ENCODE results near the gene ST6GALNAC6. TPM values are rescaled to one million over a fixed set of nuclear protein-coding genes. Genes with fewer than 3 reads are reported as not detected.

The ST6GALNAC6 gene
- total and polyA plus RNA-seq, 10 of the 15 experiments (the other 5 are each of a cell fraction or from before 2014, with no cell fraction given) = 0.40 to 27.0 (median 16.8) TPM

DNA sequence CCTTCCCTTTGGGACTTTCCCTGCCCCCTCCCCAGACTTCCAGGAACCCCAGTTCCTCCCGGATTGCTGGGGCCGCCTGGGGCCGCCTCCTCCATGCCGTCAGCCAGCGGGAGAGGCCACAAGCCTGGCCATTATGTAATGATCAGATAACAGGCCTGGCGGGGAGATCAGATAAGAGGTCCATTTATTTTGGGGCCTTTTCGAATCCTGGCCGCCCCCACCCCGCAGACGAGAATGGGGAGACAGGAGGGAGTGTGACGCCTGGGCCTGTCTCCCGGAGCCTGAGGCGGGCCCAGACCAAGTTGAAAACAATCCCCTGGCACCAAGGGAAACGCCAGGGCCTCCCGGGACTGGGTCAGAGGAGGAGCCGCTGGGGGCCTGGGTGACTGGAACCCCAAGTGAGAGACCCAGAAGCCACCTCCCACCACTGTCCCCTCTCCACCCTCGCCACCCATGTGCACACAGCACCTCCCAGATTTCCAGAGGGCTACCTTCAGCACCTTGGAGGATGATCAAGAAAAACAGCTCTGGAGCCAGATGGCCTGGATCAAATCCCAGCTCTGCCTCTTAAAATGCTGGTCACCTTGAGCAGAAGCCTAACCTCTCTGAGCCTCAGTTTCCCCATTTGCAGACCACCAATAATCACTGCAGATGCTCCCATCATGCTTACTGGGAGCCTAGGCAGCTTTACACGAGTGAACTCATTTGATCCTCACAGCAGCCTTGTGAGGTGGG, 52.8 kb downstream of the ST6GALNAC6 start:
- H3K79me2 ChIP-seq (ENCODE audit: control insufficient read depth, insufficient read depth, low read length) = no peaks in the 10 kb centered on the region
- H2AFZ ChIP-seq (ENCODE audit: control insufficient read depth, low read depth, low read length) = no peak overlapping the region
- ChIA-PET CTCF (no interaction called here), POLR2A (no interaction called here), RAD21 (ENCODE audit: unreplicated experiment) (no interaction called here), SMC1A (ENCODE audit: uncharacterized antibody, unreplicated experiment) (no interaction called here)
- no peak for FAIRE-seq
- H3K4me3 ChIP-seq = no peak overlapping the region
- H3K27me3 ChIP-seq (replicated peaks in 1 of 2; ENCODE audit: control insufficient read depth in 2 of 2, insufficient read depth in 2 of 2, low read length in 1 of 2) = no peaks in the 10 kb centered on the region
- BruUV-seq (replicated peaks) = no TSS peak
- 48% methylated on average over 18 of the region's 18 CpGs for WGBS (ENCODE audit: insufficient coverage, insufficient replicate concordance, low lambda C conversion rate, missing lambda C conversion rate)
- DNase-seq (ENCODE audit: low read depth, low spot score) = no peak
- ATAC-seq = no peak
- in situ Hi-C loops (cut with MboI) = no loop called here
- no peak for TF ChIP-seq DPF2 (IDR thresholded peaks at IDR 0.05)
- no peak for TF ChIP-seq FOXK2 (IDR thresholded peaks at IDR 0.05)
- no peak for TF ChIP-seq SREBF2 (IDR thresholded peaks at IDR 0.05; ENCODE audit: low read length)
- TF ChIP-seq NFYA (IDR thresholded peaks at IDR 0.05; ENCODE audit: borderline replicate concordance, low read depth, low read length) = no peak
- no peak for TF ChIP-seq NBN (IDR thresholded peaks at IDR 0.05)
- TF ChIP-seq, protein P1, sequence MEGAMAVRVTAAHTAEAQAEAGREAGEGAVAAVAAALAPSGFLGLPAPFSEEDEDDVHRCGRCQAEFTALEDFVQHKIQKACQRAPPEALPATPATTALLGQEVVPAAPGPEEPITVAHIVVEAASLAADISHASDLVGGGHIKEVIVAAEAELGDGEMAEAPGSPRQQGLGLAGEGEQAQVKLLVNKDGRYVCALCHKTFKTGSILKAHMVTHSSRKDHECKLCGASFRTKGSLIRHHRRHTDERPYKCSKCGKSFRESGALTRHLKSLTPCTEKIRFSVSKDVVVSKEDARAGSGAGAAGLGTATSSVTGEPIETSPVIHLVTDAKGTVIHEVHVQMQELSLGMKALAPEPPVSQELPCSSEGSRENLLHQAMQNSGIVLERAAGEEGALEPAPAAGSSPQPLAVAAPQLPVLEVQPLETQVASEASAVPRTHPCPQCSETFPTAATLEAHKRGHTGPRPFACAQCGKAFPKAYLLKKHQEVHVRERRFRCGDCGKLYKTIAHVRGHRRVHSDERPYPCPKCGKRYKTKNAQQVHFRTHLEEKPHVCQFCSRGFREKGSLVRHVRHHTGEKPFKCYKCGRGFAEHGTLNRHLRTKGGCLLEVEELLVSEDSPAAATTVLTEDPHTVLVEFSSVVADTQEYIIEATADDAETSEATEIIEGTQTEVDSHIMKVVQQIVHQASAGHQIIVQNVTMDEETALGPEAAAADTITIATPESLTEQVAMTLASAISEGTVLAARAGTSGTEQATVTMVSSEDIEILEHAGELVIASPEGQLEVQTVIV (IDR thresholded peaks at IDR 0.05; ENCODE audit: borderline replicate concordance, partially characterized antibody) = no peak
- TF ChIP-seq CHD2 (IDR thresholded peaks at IDR 0.05; ENCODE audit: borderline replicate concordance, low read depth, low read length) = no peak
- TF ChIP-seq, protein P2, sequence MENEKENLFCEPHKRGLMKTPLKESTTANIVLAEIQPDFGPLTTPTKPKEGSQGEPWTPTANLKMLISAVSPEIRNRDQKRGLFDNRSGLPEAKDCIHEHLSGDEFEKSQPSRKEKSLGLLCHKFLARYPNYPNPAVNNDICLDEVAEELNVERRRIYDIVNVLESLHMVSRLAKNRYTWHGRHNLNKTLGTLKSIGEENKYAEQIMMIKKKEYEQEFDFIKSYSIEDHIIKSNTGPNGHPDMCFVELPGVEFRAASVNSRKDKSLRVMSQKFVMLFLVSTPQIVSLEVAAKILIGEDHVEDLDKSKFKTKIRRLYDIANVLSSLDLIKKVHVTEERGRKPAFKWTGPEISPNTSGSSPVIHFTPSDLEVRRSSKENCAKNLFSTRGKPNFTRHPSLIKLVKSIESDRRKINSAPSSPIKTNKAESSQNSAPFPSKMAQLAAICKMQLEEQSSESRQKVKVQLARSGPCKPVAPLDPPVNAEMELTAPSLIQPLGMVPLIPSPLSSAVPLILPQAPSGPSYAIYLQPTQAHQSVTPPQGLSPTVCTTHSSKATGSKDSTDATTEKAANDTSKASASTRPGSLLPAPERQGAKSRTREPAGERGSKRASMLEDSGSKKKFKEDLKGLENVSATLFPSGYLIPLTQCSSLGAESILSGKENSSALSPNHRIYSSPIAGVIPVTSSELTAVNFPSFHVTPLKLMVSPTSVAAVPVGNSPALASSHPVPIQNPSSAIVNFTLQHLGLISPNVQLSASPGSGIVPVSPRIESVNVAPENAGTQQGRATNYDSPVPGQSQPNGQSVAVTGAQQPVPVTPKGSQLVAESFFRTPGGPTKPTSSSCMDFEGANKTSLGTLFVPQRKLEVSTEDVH (IDR thresholded peaks at IDR 0.05; ENCODE audit: low read depth, partially characterized antibody) = no peak
- TF ChIP-seq EED (IDR thresholded peaks at IDR 0.05; ENCODE audit: low read depth) = no peak
- TF ChIP-seq NFIC (IDR thresholded peaks at IDR 0.05; ENCODE audit: low read depth, low read length) = no peak
- TF ChIP-seq IKZF2 (IDR thresholded peaks at IDR 0.05) = no peak
- no peak for TF ChIP-seq NR2F1 (conservative IDR thresholded peaks at IDR 0.05)
- TF ChIP-seq CEBPB (IDR thresholded peaks at IDR 0.05; ENCODE audit: borderline replicate concordance in 1 of 2, low read depth in 2 of 2, low read length in 2 of 2) = no peak
- TF ChIP-seq SMAD1 (IDR thresholded peaks at IDR 0.05; ENCODE audit: low read depth, partially characterized antibody) = no peak
- no peak for TF ChIP-seq RB1 (IDR thresholded peaks at IDR 0.05; ENCODE audit: borderline replicate concordance)
- peaks cover 3% of the 10 kb centered on the region; the same call in 2 of the 3 replicates for H3K9me3 ChIP-seq (replicated peaks; ENCODE audit: control insufficient read depth, insufficient read depth, low read length)
- H3K27ac ChIP-seq (ENCODE audit: control insufficient read depth, insufficient read depth) = no peak overlapping the region
- no peaks in the 10 kb centered on the region for H4K20me1 ChIP-seq (ENCODE audit: control insufficient read depth, insufficient read depth)
- no peak overlapping the region for H3K9ac ChIP-seq (ENCODE audit: control insufficient read depth, insufficient read depth, low read length)
- no peak overlapping the region for H3K4me2 ChIP-seq (ENCODE audit: control insufficient read depth, insufficient read depth)
- intact Hi-C loops (cut with micrococcal nuclease; ENCODE audit: unreplicated experiment) = no loop called here
- no peaks in the 10 kb centered on the region for H3K36me3 ChIP-seq (ENCODE audit: control insufficient read depth in 2 of 2, insufficient read depth in 2 of 2, low read length in 1 of 2)
- H3K4me1 ChIP-seq (ENCODE audit: control insufficient read depth, insufficient read depth, low read length) = no peaks in the 10 kb centered on the region

Measured in GM12878 (cell line).